ENCODE data around the gene TPPP.

The TPPP gene

GRCh38 chr5:665541-665955 lies 27.6 kb downstream of the TPPP start:
- no peak for DNase-seq (ENCODE audit: low read depth)

GRCh38 chr5:664994-665360 lies 28.2 kb downstream of the TPPP start:
- no peak for DNase-seq (ENCODE audit: low read depth)

- DNase-seq (ENCODE audit: low read depth), result no peak
Observed at GRCh38 chr5:664343-664993, 28.7 kb downstream of the TPPP start.

GRCh38 chr5:663436-664342 lies 29.5 kb downstream of the TPPP start:
- no peak for DNase-seq (ENCODE audit: low read depth)

GRCh38 chr5:662751-663435 lies 30.3 kb downstream of the TPPP start:
- DNase-seq (ENCODE audit: low read depth), result no peak

- DNase-seq (ENCODE audit: low read depth), result no peak
Observed at GRCh38 chr5:661891-662750, 31.0 kb downstream of the TPPP start.

- no peak for DNase-seq (ENCODE audit: low read depth)
Observed at GRCh38 chr5:660491-661030, 32.6 kb downstream of the TPPP start.

GRCh38 chr5:659496-660263 lies 33.5 kb downstream of the TPPP start:
- no peak for DNase-seq (ENCODE audit: low read depth)

- DNase-seq (ENCODE audit: low read depth), result no peak
Observed at GRCh38 chr5:658103-658502, 35.0 kb downstream of the TPPP start.

GRCh38 chr5:657570-657969 lies 35.6 kb downstream of the TPPP start:
- no peak for DNase-seq (ENCODE audit: low read depth)

- DNase-seq (ENCODE audit: low read depth), result no peak
Observed at GRCh38 chr5:655406-655805, 37.7 kb downstream of the TPPP start.

GRCh38 chr5:654071-654778 lies 38.9 kb downstream of the TPPP start:
- no peak for DNase-seq (ENCODE audit: low read depth)

- DNase-seq (ENCODE audit: low read depth), result no peak
Observed at GRCh38 chr5:652773-653350, 40.3 kb downstream of the TPPP start.

- no peak for DNase-seq (ENCODE audit: low read depth)
Observed at GRCh38 chr5:652023-652515, 41.1 kb downstream of the TPPP start.

GRCh38 chr5:651296-652022 lies 41.7 kb downstream of the TPPP start:
- no peak for DNase-seq (ENCODE audit: low read depth)

GRCh38 chr5:647727-648126 lies 45.4 kb downstream of the TPPP start:
- no peak for DNase-seq (ENCODE audit: low read depth)

- DNase-seq (ENCODE audit: low read depth), result no peak
Observed at GRCh38 chr5:647311-647710, 45.8 kb downstream of the TPPP start.

- DNase-seq (ENCODE audit: low read depth), result no peak
Observed at GRCh38 chr5:646396-647201, 46.6 kb downstream of the TPPP start.

Data from CMK (cell line).